GM12878 (cell line): ENCODE data around the gene RICTOR.

ENCODE experiments used
- CHD1 ChIP-seq: IDR thresholded peaks from 2 replicates; pipeline ENCODE4 v1.6.1; 2012; ENCODE audit warnings: low read depth, low read length, improper control_type of control experiment
- CTCF ChIP-seq, 3 experiments: IDR thresholded peaks in 2 of 3; conservative IDR thresholded peaks in 1 of 3; 2 replicates each; pipeline ENCODE4 v1.5.1; 2011; ENCODE audit warnings: low read depth in 3 of 3, low read length in 3 of 3, mild to moderate bottlenecking in 3 of 3, control low read depth in 2 of 3, moderate library complexity in 2 of 3, inconsistent platforms in 1 of 3, mixed read lengths in 1 of 3; ENCODE audit not compliant: control insufficient read depth in 2 of 3, insufficient read depth in 1 of 3; ENCODE audit errors: extremely low read depth in 1 of 3
- SIX5 ChIP-seq: IDR thresholded peaks from 2 replicates; pipeline ENCODE4 v1.6.1; 2011; ENCODE audit warnings: mild to moderate bottlenecking, low read depth, low read length, moderate library complexity; ENCODE audit not compliant: severe bottlenecking
- SRF ChIP-seq, 2 experiments: IDR thresholded peaks; 2 replicates each; pipeline ENCODE4 v1.6.1; 2011; ENCODE audit warnings: low read depth in 2 of 2, low read length in 2 of 2, mild to moderate bottlenecking in 1 of 2, moderate library complexity in 1 of 2
- ZNF687 ChIP-seq: fragments of 450-650 bp; IDR thresholded peaks from 2 replicates; pipeline ENCODE4 v1.6.1; 2017; ENCODE audit warnings: mild to moderate bottlenecking, moderate library complexity
- TF ChIP-seq, protein P1 (sequence below): fragments of 450-650 bp; formaldehyde crosslinking; IDR thresholded peaks from 2 replicates; pipeline ENCODE4 v1.4.0; 2020; ENCODE audit warnings: mild to moderate bottlenecking, moderate library complexity

- no peak for TF ChIP-seq SIX5
- no peak for TF ChIP-seq CHD1
- TF ChIP-seq CTCF (IDR thresholded peaks at IDR 0.05 in 2 of 3, conservative IDR thresholded peaks at IDR 0.05 in 1 of 3; ENCODE audit: control insufficient read depth in 2 of 3, extremely low read depth in 1 of 3, insufficient read depth in 1 of 3, low read depth in 3 of 3, low read length in 3 of 3): no peak
- no peak for TF ChIP-seq ZNF687
- no peak for TF ChIP-seq SRF (IDR thresholded peaks at IDR 0.05; ENCODE audit: low read depth in 2 of 2, low read length in 2 of 2)
- TF ChIP-seq, protein P1, sequence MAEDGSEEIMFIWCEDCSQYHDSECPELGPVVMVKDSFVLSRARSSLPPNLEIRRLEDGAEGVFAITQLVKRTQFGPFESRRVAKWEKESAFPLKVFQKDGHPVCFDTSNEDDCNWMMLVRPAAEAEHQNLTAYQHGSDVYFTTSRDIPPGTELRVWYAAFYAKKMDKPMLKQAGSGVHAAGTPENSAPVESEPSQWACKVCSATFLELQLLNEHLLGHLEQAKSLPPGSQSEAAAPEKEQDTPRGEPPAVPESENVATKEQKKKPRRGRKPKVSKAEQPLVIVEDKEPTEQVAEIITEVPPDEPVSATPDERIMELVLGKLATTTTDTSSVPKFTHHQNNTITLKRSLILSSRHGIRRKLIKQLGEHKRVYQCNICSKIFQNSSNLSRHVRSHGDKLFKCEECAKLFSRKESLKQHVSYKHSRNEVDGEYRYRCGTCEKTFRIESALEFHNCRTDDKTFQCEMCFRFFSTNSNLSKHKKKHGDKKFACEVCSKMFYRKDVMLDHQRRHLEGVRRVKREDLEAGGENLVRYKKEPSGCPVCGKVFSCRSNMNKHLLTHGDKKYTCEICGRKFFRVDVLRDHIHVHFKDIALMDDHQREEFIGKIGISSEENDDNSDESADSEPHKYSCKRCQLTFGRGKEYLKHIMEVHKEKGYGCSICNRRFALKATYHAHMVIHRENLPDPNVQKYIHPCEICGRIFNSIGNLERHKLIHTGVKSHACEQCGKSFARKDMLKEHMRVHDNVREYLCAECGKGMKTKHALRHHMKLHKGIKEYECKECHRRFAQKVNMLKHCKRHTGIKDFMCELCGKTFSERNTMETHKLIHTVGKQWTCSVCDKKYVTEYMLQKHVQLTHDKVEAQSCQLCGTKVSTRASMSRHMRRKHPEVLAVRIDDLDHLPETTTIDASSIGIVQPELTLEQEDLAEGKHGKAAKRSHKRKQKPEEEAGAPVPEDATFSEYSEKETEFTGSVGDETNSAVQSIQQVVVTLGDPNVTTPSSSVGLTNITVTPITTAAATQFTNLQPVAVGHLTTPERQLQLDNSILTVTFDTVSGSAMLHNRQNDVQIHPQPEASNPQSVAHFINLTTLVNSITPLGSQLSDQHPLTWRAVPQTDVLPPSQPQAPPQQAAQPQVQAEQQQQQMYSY: no peak
Observed at GRCh38 chr5:39031041-39031440, 43.2 kb downstream of the RICTOR start.
